Lower leg skin (tissue), 4 donors: ENCODE results near the gene CCDC181. TPM values are rescaled to one million over a fixed set of nuclear protein-coding genes. Genes with fewer than 3 reads are reported as not detected.

Source experiments
- DNase-seq, 2 donors: peaks; one replicate each; pipeline ENCODE4 v3.0.0-alpha.2; 2019; ENCODE audit warnings: low spot score in 2 of 2
- H3K4me3 ChIP-seq: fragments of 200-600 bp; sonication (generic); 2 replicates; pipeline ENCODE4 v1.5.1; 2017; ENCODE audit warnings: mild to moderate bottlenecking, low read depth; ENCODE audit not compliant: poor library complexity, severe bottlenecking
- POLR2A ChIP-seq, 2 donors: fragments of 450-650 bp; IDR thresholded peaks; one replicate each; pipeline ENCODE4 v1.6.1; 2016 to 2017; ENCODE audit warnings: antibody characterized with exemption in 2 of 2, mild to moderate bottlenecking in 1 of 2, moderate library complexity in 1 of 2
- WGBS, 2 donors: methylation state at CpG; one replicate each; pipeline ENCODE4 v1.1.5; 2018; 5-methylcytosine and 5-hydroxymethylcytosine counted together
- intact Hi-C: fragments of 100-400 bp; cut with DNase I; formaldehyde crosslinking; loops from one replicate; pipeline ENCODE4 v1.15.0; 2023; ENCODE audit warnings: low total_unique reads
- total RNA-seq, 4 donors: library from RNA; depleted of rRNA; stranded (reverse); fragments of >200 nt; gene quantifications; one replicate each; pipeline ENCODE4 v1.1.0, GENCODE V29; 2016
- TF ChIP-seq, protein P1 (sequence below), 3 donors: fragments of 450-650 bp; IDR thresholded peaks; one replicate each; pipeline ENCODE4 v1.5.1; 2016; ENCODE audit warnings: antibody characterized with exemption in 3 of 3, mild to moderate bottlenecking in 3 of 3, moderate library complexity in 2 of 3

CCDC181 gene
- total RNA-seq, 4 donors from 2014 or later: not detected

DNA sequence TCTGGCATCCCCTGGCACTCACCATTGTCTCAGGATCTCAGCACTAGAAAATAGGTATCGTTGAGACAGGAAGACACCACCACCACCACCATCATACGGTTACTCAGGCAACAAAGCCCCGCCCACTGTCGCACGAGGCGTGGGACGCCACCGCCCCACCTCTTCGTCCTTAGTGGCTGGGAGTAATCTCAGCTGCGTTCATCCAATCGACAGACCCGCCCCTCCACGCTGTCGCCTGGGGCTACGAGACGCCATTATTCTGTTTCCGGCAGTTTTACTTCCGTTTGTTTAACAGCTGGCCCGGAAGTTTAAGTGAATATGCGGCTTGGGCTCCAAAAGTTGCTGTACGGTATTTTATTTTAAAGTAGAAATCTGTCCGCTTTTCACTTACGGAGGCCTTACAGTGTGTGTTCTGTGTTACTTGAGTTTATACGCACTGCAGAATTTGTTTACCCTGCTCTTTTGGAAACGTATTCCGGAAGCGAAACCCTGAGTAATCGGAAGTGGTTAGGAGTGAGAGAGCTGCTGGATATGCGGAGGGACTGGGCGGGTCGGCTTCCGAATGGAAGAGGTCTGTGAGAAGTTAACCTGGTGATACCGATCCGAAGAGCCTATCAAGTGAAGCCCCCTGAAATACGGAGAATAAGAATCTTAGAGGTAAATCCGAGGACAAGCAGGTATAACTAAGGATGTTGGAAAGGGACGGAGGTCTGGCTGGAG lies 59.4 kb downstream of the CCDC181 start, which contains the start of the genes BLZF1 and NME7:
TSS of gene BLZF1 (plus strand) at position 510 of the 720 bp plus-strand sequence. CDS start 1,328 bp downstream, outside the sequence.
TSS of gene NME7 (minus strand) at position 112 of the 720 bp plus-strand sequence. CDS start at position 25, 87 bp downstream.
- DNase-seq: peak; percentile 98 to 99
- 0 to 1% methylated on average over 37 of the region's 37 CpGs for WGBS, 2 donors
- H3K4me3 ChIP-seq: peak within 1 kb of the TSS; percentile 53
- no peak for TF ChIP-seq POLR2A (IDR thresholded peaks at IDR 0.05)
- TF ChIP-seq, protein P1, sequence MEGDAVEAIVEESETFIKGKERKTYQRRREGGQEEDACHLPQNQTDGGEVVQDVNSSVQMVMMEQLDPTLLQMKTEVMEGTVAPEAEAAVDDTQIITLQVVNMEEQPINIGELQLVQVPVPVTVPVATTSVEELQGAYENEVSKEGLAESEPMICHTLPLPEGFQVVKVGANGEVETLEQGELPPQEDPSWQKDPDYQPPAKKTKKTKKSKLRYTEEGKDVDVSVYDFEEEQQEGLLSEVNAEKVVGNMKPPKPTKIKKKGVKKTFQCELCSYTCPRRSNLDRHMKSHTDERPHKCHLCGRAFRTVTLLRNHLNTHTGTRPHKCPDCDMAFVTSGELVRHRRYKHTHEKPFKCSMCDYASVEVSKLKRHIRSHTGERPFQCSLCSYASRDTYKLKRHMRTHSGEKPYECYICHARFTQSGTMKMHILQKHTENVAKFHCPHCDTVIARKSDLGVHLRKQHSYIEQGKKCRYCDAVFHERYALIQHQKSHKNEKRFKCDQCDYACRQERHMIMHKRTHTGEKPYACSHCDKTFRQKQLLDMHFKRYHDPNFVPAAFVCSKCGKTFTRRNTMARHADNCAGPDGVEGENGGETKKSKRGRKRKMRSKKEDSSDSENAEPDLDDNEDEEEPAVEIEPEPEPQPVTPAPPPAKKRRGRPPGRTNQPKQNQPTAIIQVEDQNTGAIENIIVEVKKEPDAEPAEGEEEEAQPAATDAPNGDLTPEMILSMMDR (IDR thresholded peaks at IDR 0.05): no peak
- intact Hi-C loops: no loop called here

DNA sequence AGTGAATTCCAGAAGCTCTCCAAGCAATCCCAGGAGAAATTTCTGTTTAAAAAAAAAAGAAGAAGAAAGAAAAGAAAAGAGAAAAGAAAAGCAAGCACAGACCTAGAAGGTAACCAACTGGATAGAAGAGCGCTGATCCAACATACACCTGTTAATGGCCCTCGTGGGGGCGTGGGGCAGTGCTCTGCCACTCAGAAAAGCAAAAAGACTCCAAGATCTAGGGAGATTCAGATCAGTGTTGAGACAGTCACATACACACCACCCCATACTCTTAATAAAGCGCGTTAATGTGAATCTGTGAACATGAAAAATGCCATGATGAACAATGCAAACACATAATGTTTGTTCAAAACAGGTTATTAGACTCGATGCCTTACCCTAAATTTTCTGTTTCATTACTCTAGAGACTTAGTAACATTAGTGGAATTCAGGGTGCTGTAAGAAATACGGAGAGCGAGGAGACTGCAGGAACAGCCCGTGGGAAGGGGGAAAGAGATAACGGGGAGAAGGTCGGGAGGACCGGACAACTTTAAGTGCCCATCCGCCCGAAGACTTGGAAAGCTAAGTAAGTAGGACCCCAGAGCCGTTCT lies 60.1 kb downstream of the CCDC181 start:
- H3K4me3 ChIP-seq: peak overlapping the region; percentile 53
- no peak for TF ChIP-seq POLR2A (IDR thresholded peaks at IDR 0.05)
- TF ChIP-seq, protein P1 (IDR thresholded peaks at IDR 0.05): no peak
- intact Hi-C loops: no loop called here
- 11% methylated on average over 15 of the region's 15 CpGs for WGBS, 2 donors
- DNase-seq: no peak

DNA sequence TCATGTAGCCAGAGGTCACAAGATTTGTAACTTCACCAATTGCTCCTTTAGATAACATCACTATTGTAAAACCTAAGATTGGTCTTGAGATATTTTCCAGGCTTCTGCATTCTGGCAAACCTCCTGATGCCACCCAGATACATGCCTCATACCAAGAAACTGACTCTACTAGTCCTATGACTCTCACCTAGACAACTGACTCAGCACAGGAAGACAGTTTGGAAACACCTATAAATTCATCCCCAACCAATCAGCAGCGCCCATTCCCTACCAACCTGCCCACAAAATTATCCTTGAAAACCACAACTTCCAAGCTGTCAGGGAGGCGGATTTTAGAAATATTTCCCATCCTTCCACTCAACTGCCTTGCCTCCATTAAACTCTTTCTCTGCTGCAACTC lies 62.3 kb downstream of the CCDC181 start:
- no peak overlapping the region for H3K4me3 ChIP-seq
- intact Hi-C loops: no loop called here
- DNase-seq: no peak
- TF ChIP-seq, protein P1 (IDR thresholded peaks at IDR 0.05): no peak
- no peak for TF ChIP-seq POLR2A (IDR thresholded peaks at IDR 0.05)
- WGBS, 2 donors: 93 to 94% methylated on average over 2 of the region's 2 CpGs

DNA sequence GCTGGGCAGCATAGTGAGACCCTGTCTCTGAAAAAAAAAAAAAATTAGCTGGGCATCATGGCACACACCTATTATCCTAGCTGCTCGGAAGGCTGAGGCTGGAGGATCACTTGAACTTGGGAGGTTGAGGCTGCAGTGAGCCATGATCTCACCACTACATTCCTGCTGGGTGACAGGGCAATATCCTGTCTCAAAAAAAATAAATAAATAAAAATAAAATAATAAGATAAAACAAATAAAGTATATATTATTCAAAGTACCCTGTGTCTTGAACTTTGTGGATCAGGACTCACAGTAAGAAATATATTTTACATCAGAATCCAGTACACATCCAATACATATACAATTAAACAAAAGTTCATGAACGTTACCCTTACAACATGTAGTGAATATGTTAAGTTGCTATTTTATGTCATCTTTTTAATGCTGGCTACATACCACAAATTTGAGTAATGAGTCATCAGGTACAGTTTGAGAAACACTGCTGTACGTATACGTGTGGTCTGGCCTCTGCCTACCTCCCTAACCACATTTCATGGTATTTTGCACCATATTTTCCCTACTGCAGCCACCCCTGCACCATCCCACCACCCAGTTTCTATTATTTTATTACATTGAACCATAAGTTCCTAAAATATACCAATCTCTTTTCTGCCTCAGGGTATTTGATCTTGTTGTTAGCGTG lies 64.1 kb downstream of the CCDC181 start:
- WGBS, 2 donors: 60 to 74% methylated on average over 5 of the region's 5 CpGs
- DNase-seq: no peak
- H3K4me3 ChIP-seq: no peak overlapping the region
- TF ChIP-seq, protein P1 (IDR thresholded peaks at IDR 0.05): no peak
- no peak for TF ChIP-seq POLR2A (IDR thresholded peaks at IDR 0.05)
- intact Hi-C loops: no loop called here

DNA sequence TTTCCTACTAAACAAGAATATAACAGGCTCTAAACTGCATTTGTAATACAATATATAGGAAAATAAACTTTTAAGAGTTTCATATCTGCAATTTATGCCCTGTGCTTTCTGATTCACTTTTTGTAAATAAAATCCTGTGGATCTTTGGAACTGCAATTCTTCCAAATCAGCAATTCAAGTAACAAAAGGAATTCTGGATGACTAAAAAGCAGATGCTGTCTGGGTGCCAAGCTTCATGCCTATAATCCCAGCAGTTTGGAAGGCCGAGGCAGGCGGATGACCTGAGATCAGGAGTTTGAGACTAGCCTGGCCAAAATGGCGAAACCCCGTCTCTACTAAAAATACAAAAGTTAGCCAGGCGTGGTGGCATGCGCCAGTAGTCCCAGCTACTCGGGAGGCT lies 66.0 kb downstream of the CCDC181 start:
- H3K4me3 ChIP-seq: no peak overlapping the region
- intact Hi-C loops: no loop called here
- DNase-seq: no peak
- TF ChIP-seq, protein P1 (IDR thresholded peaks at IDR 0.05): no peak
- no peak for TF ChIP-seq POLR2A (IDR thresholded peaks at IDR 0.05)
- WGBS, 2 donors: 86 to 88% methylated on average over 7 of the region's 7 CpGs
